ENCODE results near the gene MCCC2.
"Not testable (repeated sequence)": the region's sequence is repeated elsewhere in the genome, so short reads cannot be mapped to it uniquely, and the experiment has no call there.

Gene MCCC2

DNA sequence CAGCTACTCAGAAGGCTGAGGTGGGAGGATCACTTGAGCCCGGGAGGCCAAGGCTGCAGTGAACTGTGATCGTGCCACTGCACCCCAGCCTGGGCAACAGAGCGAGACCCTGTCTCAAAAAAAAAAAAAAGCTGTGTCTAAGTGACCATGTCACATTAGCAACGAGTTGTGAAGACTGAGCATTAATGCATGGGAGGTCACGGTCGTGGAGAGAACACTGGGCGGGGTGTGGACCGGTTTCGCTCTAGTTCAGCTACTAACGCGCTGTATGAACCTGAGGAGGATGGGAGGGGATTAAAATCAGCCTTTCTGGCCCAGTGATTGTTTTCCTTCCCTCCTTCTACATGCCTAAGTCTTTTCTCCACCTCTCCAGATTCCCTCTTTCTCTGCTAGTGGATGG, 75.2 kb downstream of the MCCC2 start:
- no peak overlapping the region for H3K4me3 ChIP-seq (ENCODE audit: control insufficient read depth in 1 of 7, extremely low read depth in 1 of 7, insufficient read depth in 4 of 7, low read depth in 2 of 7, low read length in 6 of 7)
- no peaks in the 10 kb centered on the region for H3K27me3 ChIP-seq (replicated peaks in 2 of 5; ENCODE audit: control insufficient read depth in 4 of 5, insufficient read depth in 5 of 5, low read length in 4 of 5)
- H3K9me3 ChIP-seq (ENCODE audit: control extremely low read depth in 1 of 5, control insufficient read depth in 4 of 5, insufficient read depth in 2 of 5, low read depth in 1 of 5, low read length in 4 of 5): no peaks in the 10 kb centered on the region
- ChIA-PET CTCF (no interaction called here), POLR2A (no interaction called here)
- 98% methylated on average over 11 of the region's 11 CpGs for WGBS (ENCODE audit: insufficient coverage)
- H3K36me3 ChIP-seq (ENCODE audit: control insufficient read depth in 4 of 4, insufficient read depth in 4 of 4, low read length in 3 of 4): peaks cover 2 to 10% (median 6%) of the 10 kb centered on the region in 4 experiments
- no peaks in the 10 kb centered on the region for H3K4me1 ChIP-seq (ENCODE audit: control extremely low read depth in 1 of 4, control insufficient read depth in 4 of 4, insufficient read depth in 4 of 4, low read length in 3 of 4)
- no peak overlapping the region for H3K27ac ChIP-seq (ENCODE audit: insufficient read depth in 1 of 2, low read depth in 1 of 2, low read length in 2 of 2, poor library complexity in 1 of 2, severe bottlenecking in 2 of 2)
- no peak for DNase-seq

DNA sequence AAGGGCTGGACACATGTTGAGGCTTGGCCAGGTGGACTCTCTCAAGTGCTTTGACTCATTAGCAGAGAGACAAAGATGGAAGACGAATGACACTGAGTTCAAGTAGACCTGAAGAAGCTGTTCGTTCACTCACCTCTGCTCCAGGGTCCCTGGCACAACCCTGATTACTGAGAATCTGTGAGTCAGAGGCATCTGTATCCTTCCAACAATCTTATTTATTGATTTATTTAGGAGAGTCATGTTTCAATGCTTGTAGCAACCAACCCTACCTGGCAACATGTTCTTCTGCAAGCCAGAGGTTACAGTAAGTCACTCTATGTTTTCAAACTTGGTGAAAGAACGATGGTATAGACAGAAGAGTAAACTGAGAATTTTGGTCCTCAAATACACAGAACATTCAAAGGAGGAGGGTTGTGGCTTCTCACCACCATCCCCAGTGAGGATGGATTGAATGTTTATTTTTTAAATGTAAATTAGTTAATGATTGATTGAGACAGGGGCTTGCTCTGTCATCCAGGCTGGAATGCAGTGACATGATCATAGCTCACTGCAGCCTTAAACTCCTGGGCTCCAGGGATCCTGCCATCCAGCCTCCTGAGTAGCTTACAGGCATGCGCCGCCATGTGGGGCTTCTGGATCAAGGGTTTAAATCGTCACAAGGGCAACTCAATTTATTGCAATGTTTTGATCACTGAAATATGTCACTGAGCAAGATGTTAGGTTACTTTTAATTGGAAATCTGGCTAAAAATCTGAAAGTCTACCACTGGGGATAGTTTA, 76.2 kb downstream of the MCCC2 start:
- no peaks in the 10 kb centered on the region for H3K9me3 ChIP-seq (ENCODE audit: control extremely low read depth in 1 of 5, control insufficient read depth in 4 of 5, insufficient read depth in 2 of 5, low read depth in 1 of 5, low read length in 4 of 5)
- ChIA-PET CTCF (no interaction called here), POLR2A (no interaction called here)
- no peaks in the 10 kb centered on the region for H3K4me1 ChIP-seq (ENCODE audit: control extremely low read depth in 1 of 4, control insufficient read depth in 4 of 4, insufficient read depth in 4 of 4, low read length in 3 of 4)
- DNase-seq: no peak
- H3K4me3 ChIP-seq (ENCODE audit: control insufficient read depth in 1 of 7, extremely low read depth in 1 of 7, insufficient read depth in 4 of 7, low read depth in 2 of 7, low read length in 6 of 7): no peak overlapping the region
- H3K27me3 ChIP-seq (replicated peaks in 2 of 5; ENCODE audit: control insufficient read depth in 4 of 5, insufficient read depth in 5 of 5, low read length in 4 of 5): no peaks in the 10 kb centered on the region
- no peak overlapping the region for H3K27ac ChIP-seq (ENCODE audit: insufficient read depth in 1 of 2, low read depth in 1 of 2, low read length in 2 of 2, poor library complexity in 1 of 2, severe bottlenecking in 2 of 2)
- 100% methylated on average over 3 of the region's 6 CpGs for WGBS (ENCODE audit: insufficient coverage)
- H3K36me3 ChIP-seq (ENCODE audit: control insufficient read depth in 4 of 4, insufficient read depth in 4 of 4, low read length in 3 of 4): peaks cover 0 to under 1% (median under 1%) of the 10 kb centered on the region in 4 experiments

DNA sequence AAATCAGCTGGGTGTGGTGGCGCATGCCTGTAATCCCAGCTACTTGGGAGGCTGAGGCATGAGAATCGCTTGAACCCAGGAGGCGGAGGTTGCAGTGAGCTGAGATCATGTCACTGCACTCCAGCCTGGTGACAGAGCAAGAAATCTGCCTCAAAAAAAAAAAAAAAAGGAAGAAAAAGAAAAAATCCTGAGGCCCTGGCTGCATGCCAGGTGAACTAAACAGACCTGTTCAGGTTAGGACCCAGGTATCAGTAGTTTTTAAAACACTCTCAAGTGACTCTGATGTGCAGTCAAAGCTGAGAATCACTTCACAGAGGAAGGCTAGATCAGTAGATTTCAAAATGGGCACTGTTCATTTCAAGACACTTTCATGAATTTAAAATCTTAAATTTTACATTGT, 77.5 kb downstream of the MCCC2 start:
- CTCF ChIA-PET; H3K27ac ChIP-seq (ENCODE audit: insufficient read depth in 1 of 2, low read depth in 1 of 2, low read length in 2 of 2, poor library complexity in 1 of 2, severe bottlenecking in 2 of 2); H3K4me1 ChIP-seq (ENCODE audit: control extremely low read depth in 1 of 4, control insufficient read depth in 4 of 4, insufficient read depth in 4 of 4, low read length in 3 of 4); H3K4me3 ChIP-seq (ENCODE audit: control insufficient read depth in 1 of 7, extremely low read depth in 1 of 7, insufficient read depth in 4 of 7, low read depth in 2 of 7, low read length in 6 of 7); H3K36me3 ChIP-seq (ENCODE audit: control insufficient read depth in 4 of 4, insufficient read depth in 4 of 4, low read length in 3 of 4); DNase-seq; POLR2A ChIA-PET; H3K27me3 ChIP-seq (replicated peaks in 2 of 5; ENCODE audit: control insufficient read depth in 4 of 5, insufficient read depth in 5 of 5, low read length in 4 of 5); H3K9me3 ChIP-seq (ENCODE audit: control extremely low read depth in 1 of 5, control insufficient read depth in 4 of 5, insufficient read depth in 2 of 5, low read depth in 1 of 5, low read length in 4 of 5): not testable (repeated sequence)
- WGBS (ENCODE audit: insufficient coverage): 93% methylated on average over 3 of the region's 3 CpGs

GRCh38 chr5:71666321-71666720, 79.2 kb downstream of the MCCC2 start:
- H3K36me3 ChIP-seq (ENCODE audit: control insufficient read depth in 4 of 4, insufficient read depth in 4 of 4, low read length in 3 of 4): no peaks in the 10 kb centered on the region
- POLR2A ChIA-PET: no interaction called here
- H3K4me3 ChIP-seq (ENCODE audit: control insufficient read depth in 1 of 7, extremely low read depth in 1 of 7, insufficient read depth in 4 of 7, low read depth in 2 of 7, low read length in 6 of 7): no peak overlapping the region
- no peaks in the 10 kb centered on the region for H3K4me1 ChIP-seq (ENCODE audit: control extremely low read depth in 1 of 4, control insufficient read depth in 4 of 4, insufficient read depth in 4 of 4, low read length in 3 of 4)
- H3K27ac ChIP-seq (ENCODE audit: insufficient read depth in 1 of 2, low read depth in 1 of 2, low read length in 2 of 2, poor library complexity in 1 of 2, severe bottlenecking in 2 of 2): no peak overlapping the region
- no peak for DNase-seq
- WGBS (ENCODE audit: insufficient coverage): 82% methylated on average over 1 of the region's 2 CpGs
- peaks cover 0 to 4% (median 0%) of the 10 kb centered on the region in 5 experiments for H3K27me3 ChIP-seq (replicated peaks in 2 of 5; ENCODE audit: control insufficient read depth in 4 of 5, insufficient read depth in 5 of 5, low read length in 4 of 5)
- H3K9me3 ChIP-seq (ENCODE audit: control extremely low read depth in 1 of 5, control insufficient read depth in 4 of 5, insufficient read depth in 2 of 5, low read depth in 1 of 5, low read length in 4 of 5): no peaks in the 10 kb centered on the region
- CTCF ChIA-PET: interaction anchor here (0.6 kb wide), 1 partner anchor 1433 kb away, joined by 3 read pairs; no protein-coding TSS in a partner anchor

- WGBS (ENCODE audit: insufficient coverage): no CpG with 5 or more reads among the region's 1 CpG
- no peaks in the 10 kb centered on the region for H3K4me1 ChIP-seq (ENCODE audit: control extremely low read depth in 1 of 4, control insufficient read depth in 4 of 4, insufficient read depth in 4 of 4, low read length in 3 of 4)
- H3K36me3 ChIP-seq (ENCODE audit: control insufficient read depth in 4 of 4, insufficient read depth in 4 of 4, low read length in 3 of 4): no peaks in the 10 kb centered on the region
- no peak overlapping the region for H3K27ac ChIP-seq (ENCODE audit: insufficient read depth in 1 of 2, low read depth in 1 of 2, low read length in 2 of 2, poor library complexity in 1 of 2, severe bottlenecking in 2 of 2)
- H3K27me3 ChIP-seq (replicated peaks in 2 of 5; ENCODE audit: control insufficient read depth in 4 of 5, insufficient read depth in 5 of 5, low read length in 4 of 5): peaks cover 0 to 3% (median 0%) of the 10 kb centered on the region in 5 experiments
- H3K4me3 ChIP-seq (ENCODE audit: control insufficient read depth in 1 of 7, extremely low read depth in 1 of 7, insufficient read depth in 4 of 7, low read depth in 2 of 7, low read length in 6 of 7): no peak overlapping the region
- CTCF ChIA-PET: no interaction called here
- POLR2A ChIA-PET: no interaction called here
- H3K9me3 ChIP-seq (ENCODE audit: control extremely low read depth in 1 of 5, control insufficient read depth in 4 of 5, insufficient read depth in 2 of 5, low read depth in 1 of 5, low read length in 4 of 5): no peaks in the 10 kb centered on the region
- no peak for DNase-seq
Measured at GRCh38 chr5:71677977-71678376, 90.8 kb downstream of the MCCC2 start.

DNA sequence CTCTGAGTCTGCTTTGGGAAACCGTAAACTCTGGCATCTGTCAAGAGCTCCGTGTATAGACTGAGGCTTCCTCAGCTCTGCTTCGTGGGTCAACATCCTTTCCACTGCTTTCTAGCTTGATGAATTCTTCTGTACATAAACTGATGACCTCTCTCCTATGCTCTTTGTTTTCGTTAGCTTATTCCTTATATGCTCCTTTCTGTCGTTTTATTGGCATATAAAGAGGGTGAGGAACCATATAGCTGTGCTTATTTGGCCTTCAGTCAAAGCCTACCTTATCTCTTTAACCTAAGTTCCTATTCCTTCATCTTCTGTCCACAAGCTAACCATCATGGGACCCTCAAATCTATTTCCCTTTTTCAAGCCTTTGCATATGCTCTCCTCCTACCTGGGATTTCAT, 92.6 kb downstream of the MCCC2 start:
- no peak overlapping the region for H3K4me3 ChIP-seq (ENCODE audit: control insufficient read depth in 1 of 7, extremely low read depth in 1 of 7, insufficient read depth in 4 of 7, low read depth in 2 of 7, low read length in 6 of 7)
- H3K4me1 ChIP-seq (ENCODE audit: control extremely low read depth in 1 of 4, control insufficient read depth in 4 of 4, insufficient read depth in 4 of 4, low read length in 3 of 4): no peaks in the 10 kb centered on the region
- ChIA-PET CTCF (no interaction called here), POLR2A (no interaction called here)
- H3K27me3 ChIP-seq (replicated peaks in 2 of 5; ENCODE audit: control insufficient read depth in 4 of 5, insufficient read depth in 5 of 5, low read length in 4 of 5): peaks cover 0 to 1% (median 0%) of the 10 kb centered on the region in 5 experiments
- no peak for DNase-seq
- peaks cover 0 to 8% (median 0%) of the 10 kb centered on the region in 5 experiments for H3K9me3 ChIP-seq (ENCODE audit: control extremely low read depth in 1 of 5, control insufficient read depth in 4 of 5, insufficient read depth in 2 of 5, low read depth in 1 of 5, low read length in 4 of 5)
- H3K27ac ChIP-seq (ENCODE audit: insufficient read depth in 1 of 2, low read depth in 1 of 2, low read length in 2 of 2, poor library complexity in 1 of 2, severe bottlenecking in 2 of 2): no peak overlapping the region
- H3K36me3 ChIP-seq (ENCODE audit: control insufficient read depth in 4 of 4, insufficient read depth in 4 of 4, low read length in 3 of 4): no peaks in the 10 kb centered on the region
- whole genome bisulfite sequencing (ENCODE audit: insufficient coverage): no CpG with 5 or more reads among the region's 5 CpGs

- Histone ChIP-seq H3K4me1 (ENCODE audit: control extremely low read depth in 1 of 4, control insufficient read depth in 4 of 4, insufficient read depth in 4 of 4, low read length in 3 of 4) (no peaks in the 10 kb centered on the region), H3K9me3 (ENCODE audit: control extremely low read depth in 1 of 5, control insufficient read depth in 4 of 5, insufficient read depth in 2 of 5, low read depth in 1 of 5, low read length in 4 of 5) (peaks cover 0 to 9% (median 0%) of the 10 kb centered on the region in 5 experiments), H3K27me3 (replicated peaks in 2 of 5; ENCODE audit: control insufficient read depth in 4 of 5, insufficient read depth in 5 of 5, low read length in 4 of 5) (peaks cover 0 to 1% (median 0%) of the 10 kb centered on the region in 5 experiments), H3K27ac (ENCODE audit: insufficient read depth in 1 of 2, low read depth in 1 of 2, low read length in 2 of 2, poor library complexity in 1 of 2, severe bottlenecking in 2 of 2) (no peak overlapping the region), H3K36me3 (ENCODE audit: control insufficient read depth in 4 of 4, insufficient read depth in 4 of 4, low read length in 3 of 4) (no peaks in the 10 kb centered on the region), H3K4me3 (ENCODE audit: control insufficient read depth in 1 of 7, extremely low read depth in 1 of 7, insufficient read depth in 4 of 7, low read depth in 2 of 7, low read length in 6 of 7) (no peak overlapping the region)
- WGBS (ENCODE audit: insufficient coverage): 100% methylated on average over 1 of the region's 2 CpGs
- ChIA-PET POLR2A (no interaction called here), CTCF (no interaction called here)
- no peak for DNase-seq
Measured at GRCh38 chr5:71680510-71680909, 93.4 kb downstream of the MCCC2 start.
